Fibroblast of the aortic adventitia (primary cell): ENCODE results near the gene CFAP61. TPM values are rescaled to one million over a fixed set of nuclear protein-coding genes. Genes with fewer than 3 reads are reported as not detected.

ENCODE experiments used
- DNase-seq: peaks from one replicate; pipeline ENCODE4 v3.0.0-alpha.2; 2010; ENCODE audit warnings: low read depth
- H3K4me3 ChIP-seq: 2 replicates; pipeline ENCODE4 v1.5.1; 2011; ENCODE audit warnings: low read depth, mild to moderate bottlenecking, control low read depth, low read length, moderate library complexity
- total RNA-seq: library from RNA; depleted of rRNA; stranded (reverse); fragments of >200 nt; gene quantifications from 2 replicates; pipeline ENCODE4 v1.2.3, GENCODE V29; 2012; ENCODE audit warnings: low replicate concordance
- TF ChIP-seq, protein P1 (sequence below): IDR thresholded peaks from 2 replicates; pipeline ENCODE4 v1.5.1; 2011; ENCODE audit warnings: mild to moderate bottlenecking, low read length, control low read depth, inconsistent platforms; ENCODE audit not compliant: insufficient read depth

The CFAP61 gene
- total RNA-seq, 1 donor = 0.18 TPM

DNA sequence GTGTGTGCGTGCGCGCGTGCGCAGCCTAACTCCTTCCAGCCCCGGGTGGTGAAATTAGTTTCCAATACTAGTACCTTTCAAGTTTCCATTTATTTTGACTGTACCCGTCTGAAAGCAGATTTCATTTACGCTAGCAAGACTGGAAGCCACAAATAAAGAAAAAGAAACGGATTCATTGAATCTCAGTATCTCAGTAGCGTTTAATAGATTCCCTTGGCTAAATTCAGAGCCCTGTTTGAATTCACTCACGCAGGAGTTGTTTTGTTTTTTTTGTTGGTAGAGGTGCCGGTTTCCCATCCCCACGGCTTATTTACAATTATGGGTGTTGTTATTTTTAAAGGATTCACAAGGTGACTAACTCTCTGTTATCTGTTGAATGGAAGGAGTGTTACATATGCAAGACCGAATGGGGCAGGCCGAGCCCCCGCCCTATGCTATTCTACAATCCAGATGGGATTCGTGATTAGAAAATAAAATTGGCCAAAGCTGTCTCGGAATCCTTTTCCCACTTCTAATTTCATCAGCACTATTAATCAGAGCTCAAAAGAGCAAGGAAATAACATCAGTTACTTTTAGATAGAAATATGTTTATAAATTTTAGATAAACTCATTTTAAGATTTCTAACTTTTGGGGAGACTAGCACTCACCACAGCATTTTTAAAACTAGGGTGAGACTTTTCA, 313.3 kb downstream of the CFAP61 start:
- TF ChIP-seq, protein P1, sequence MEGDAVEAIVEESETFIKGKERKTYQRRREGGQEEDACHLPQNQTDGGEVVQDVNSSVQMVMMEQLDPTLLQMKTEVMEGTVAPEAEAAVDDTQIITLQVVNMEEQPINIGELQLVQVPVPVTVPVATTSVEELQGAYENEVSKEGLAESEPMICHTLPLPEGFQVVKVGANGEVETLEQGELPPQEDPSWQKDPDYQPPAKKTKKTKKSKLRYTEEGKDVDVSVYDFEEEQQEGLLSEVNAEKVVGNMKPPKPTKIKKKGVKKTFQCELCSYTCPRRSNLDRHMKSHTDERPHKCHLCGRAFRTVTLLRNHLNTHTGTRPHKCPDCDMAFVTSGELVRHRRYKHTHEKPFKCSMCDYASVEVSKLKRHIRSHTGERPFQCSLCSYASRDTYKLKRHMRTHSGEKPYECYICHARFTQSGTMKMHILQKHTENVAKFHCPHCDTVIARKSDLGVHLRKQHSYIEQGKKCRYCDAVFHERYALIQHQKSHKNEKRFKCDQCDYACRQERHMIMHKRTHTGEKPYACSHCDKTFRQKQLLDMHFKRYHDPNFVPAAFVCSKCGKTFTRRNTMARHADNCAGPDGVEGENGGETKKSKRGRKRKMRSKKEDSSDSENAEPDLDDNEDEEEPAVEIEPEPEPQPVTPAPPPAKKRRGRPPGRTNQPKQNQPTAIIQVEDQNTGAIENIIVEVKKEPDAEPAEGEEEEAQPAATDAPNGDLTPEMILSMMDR = no peak
- H3K4me3 ChIP-seq = no peak overlapping the region
- DNase-seq = no peak

DNA sequence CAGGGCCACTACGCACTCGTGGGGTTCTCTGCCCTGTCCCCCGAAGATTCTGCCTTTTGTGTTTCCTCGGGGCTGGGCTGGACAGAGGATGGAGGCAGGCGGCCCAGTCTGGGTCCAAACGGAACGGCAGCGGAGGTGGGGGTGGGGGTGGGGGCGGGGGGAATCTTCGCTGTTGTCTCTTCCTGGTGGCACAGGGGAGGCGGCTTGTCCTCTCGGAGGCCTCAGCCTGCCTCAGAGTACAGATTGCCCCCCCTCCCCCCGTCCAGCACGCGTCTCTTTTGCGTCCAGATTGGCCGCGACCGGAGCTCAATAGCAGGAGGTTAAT, 314.2 kb downstream of the CFAP61 start:
- H3K4me3 ChIP-seq = no peak overlapping the region
- DNase-seq = no peak
- TF ChIP-seq, protein P1 = no peak

DNA sequence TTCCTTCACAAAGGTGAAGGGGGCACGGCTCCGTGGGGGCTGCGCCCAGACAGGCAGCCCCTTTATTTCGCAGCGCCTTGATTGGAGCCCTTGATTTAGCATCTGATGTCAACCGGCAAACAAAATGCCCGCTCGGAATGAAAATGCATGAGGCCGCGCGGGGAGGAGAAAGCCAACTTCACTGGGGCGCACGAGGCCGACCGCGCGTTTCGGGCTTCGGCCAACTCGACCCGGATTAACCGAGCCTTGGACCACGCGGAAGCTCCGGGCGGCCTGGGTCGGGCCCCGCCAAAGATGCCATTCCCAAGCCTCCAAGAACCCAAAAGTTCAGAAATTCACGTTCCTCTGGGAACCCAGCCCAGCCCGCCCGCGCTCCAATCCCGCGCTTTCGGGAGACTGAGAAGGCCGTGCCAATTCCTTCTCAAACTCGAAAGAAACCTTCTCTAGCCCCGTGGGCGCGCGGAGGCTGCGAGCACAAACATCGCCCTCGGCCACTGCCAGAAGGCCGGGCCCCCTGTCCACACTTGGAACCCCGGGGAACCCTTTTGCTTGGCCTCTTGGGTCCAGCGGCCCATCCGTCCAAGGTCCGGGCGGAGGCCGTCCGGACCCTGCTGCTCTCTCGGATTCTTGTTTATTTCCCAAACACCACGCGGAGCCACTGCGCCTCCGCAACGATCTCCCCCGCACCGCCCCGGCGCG, 314.7 kb downstream of the CFAP61 start:
- H3K4me3 ChIP-seq = no peak overlapping the region
- no peak for DNase-seq
- TF ChIP-seq, protein P1 = no peak

DNA sequence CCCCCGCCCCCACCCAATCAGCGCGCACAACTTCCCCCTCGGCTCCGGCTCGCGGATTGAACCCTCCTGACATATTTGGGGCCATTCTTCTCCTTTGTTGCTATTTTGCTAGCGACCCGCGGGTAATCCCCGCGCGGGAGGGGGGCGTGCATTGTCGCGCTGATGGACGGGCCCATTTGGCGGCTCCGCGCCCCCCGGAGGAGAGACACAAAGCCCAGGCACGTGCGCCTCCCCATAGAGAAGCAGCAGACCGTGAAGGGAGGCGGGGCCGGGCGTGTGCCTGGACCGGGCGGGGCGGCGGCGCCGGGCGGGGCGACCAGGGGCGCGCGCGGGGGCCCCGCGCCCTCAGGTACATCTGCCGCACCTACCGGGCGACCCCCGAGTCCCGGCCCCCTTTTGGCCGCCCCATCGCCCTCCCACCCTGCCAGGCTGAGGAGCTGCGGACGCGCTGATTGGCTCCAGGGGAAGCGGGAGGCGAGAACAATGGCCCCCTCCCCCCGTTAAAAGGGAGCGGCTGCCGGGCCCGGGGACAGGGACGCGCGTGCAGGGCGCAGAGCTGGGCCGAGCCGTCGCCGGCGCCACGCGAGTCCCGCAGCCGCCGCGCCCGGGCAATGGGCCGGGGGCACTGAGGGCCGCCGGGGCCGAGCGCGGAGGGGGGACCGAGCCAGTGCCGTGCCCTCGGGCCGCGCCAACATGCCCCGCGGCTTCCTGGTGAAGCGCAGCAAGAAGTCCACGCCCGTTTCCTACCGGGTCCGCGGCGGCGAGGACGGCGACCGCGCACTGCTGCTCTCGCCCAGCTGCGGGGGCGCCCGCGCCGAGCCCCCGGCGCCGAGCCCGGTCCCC, 315.5 kb downstream of the CFAP61 start, which contains the start of gene INSM1:
INSM1 (plus strand) TSS at position 530 of the 843 bp plus-strand sequence; CDS start at position 694, 164 bp downstream.
- TF ChIP-seq, protein P1 = no peak
- no peak for DNase-seq

DNA sequence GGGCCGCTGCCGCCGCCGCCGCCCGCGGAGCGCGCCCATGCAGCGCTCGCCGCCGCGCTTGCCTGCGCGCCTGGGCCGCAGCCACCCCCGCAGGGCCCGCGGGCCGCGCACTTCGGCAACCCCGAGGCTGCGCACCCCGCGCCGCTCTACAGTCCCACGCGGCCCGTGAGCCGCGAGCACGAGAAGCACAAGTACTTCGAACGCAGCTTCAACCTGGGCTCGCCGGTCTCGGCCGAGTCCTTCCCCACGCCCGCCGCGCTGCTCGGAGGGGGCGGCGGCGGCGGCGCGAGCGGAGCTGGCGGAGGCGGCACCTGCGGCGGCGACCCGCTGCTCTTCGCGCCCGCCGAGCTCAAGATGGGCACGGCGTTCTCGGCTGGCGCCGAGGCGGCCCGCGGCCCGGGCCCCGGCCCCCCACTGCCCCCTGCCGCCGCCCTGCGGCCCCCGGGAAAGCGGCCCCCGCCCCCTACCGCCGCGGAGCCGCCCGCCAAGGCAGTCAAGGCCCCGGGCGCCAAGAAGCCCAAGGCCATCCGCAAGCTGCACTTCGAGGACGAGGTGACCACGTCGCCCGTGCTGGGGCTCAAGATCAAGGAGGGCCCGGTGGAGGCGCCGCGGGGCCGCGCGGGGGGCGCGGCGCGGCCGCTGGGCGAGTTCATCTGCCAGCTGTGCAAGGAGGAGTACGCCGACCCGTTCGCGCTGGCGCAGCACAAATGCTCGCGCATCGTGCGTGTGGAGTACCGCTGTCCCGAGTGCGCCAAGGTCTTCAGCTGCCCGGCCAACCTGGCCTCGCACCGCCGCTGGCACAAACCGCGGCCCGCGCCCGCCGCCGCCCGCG, 316.3 kb downstream of the CFAP61 start:
- no peak overlapping the region for H3K4me3 ChIP-seq
- TF ChIP-seq, protein P1 = no peak
- no peak for DNase-seq

More for the DNA sequence above, 315.5 kb downstream of the CFAP61 start, which contains the start of gene INSM1:
- H3K4me3 ChIP-seq = no peak within 1 kb of the TSS
